ENCODE data around the gene BMERB1.
"Not testable (repeated sequence)": the region's sequence is repeated elsewhere in the genome, so short reads cannot be mapped to it uniquely, and the experiment has no call there.

The BMERB1 gene

GRCh38 chr16:15557258-15557657 lies 122.9 kb downstream of the BMERB1 start:
- no peak for DNase-seq (ENCODE audit: low read depth in 3 of 3)

GRCh38 chr16:15559176-15559575 lies 124.8 kb downstream of the BMERB1 start:
- DNase-seq (ENCODE audit: low read depth in 3 of 3): no peak

DNA sequence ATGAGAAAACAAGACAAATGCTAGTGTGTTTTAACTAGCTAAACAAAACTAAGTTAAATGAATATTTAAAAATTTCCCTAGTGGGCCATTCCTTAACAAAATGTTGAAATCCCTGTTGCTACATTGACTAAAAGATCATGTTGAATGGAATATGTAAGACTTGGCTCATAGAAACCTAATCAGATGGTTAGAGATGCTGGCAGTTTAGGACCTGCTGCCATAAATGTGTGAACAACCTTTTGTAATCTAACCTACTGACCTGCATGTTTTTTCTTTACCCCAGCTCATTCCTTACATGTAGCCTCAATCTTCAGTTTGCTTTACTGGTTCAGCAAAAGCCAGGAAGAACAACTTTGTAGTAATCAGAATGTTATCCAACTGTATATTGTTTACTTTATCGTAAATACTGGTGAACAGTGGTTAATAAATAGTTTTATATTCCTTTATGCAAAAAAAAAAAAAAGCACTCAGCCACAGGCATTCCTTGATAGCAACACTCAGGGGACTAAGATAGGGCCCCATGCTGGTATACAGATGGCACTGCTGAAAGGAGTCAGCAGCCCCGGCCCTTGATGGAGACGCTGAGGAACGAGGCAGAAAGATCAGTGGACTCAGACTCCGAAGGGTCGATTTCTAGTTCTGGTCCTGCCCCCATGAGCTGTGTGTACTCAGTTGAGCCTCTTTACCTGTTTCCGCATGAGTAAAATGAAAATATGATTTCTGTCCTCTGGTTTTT lies 130.4 kb downstream of the BMERB1 start:
- DNase-seq (ENCODE audit: low read depth in 3 of 3): no peak

- no peak for DNase-seq (ENCODE audit: low read depth in 3 of 3)
These were observed 131.7 kb downstream of the BMERB1 start for GRCh38 chr16:15566095-15566494.

- no peak for DNase-seq (ENCODE audit: low read depth in 3 of 3)
These were observed 133.4 kb downstream of the BMERB1 start for GRCh38 chr16:15567823-15568222.

DNA sequence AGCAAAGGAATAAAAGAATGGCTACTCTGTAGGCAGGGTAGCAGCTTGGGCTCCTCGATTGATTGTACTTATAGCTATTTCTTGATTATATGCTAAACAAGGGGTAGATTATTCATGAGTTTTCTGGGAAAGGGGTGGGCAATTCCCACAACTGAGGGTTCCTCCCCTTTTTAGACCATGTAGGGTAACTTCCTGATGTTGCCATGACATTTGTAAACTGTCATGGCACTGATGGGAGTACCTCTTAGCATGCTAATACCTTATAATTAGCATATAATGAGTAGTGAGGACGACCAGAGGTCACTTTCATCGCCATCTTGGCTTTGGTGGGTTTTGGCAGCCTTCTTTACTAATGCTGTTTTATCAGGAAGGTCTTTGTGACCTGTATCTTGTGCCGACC lies 136.3 kb downstream of the BMERB1 start:
- not testable (repeated sequence) for DNase-seq (ENCODE audit: low read depth in 3 of 3)

- DNase-seq (ENCODE audit: low read depth in 3 of 3): no peak
These were observed 137.2 kb downstream of the BMERB1 start for GRCh38 chr16:15571557-15571956.

DNA sequence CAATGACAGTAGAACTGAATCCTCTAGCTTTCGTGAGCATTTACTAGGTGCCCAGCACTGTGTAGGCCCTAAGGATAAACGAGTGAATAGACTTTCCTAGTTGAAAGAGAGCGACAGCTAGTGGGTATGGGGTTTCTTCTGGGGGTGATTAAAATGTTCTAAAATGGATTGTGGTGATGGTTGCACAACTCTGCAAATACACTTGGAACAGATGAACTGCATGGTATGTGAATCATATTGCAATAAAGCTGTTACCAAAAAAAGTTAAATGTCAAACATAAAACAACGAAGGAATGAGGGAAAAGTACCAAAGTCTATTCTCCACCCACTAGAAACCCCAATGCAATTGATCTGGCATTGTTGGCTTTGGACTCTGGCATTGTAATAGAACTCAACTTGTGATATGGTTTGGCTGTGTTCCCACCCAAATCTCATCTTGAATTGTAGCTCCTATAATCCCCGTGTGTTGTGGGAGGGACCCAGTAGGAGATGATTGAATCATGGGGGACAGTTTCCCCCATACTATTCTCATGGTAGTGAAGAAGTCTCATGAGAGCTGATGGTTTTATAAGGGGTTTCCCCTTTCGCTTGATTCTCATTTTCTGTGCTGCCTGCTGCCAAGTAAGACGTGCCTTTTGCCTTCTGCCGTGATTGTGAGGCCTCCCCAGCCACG lies 138.1 kb downstream of the BMERB1 start:
- DNase-seq (ENCODE audit: low read depth in 3 of 3): peak in 2 of 3 donors; percentile 7 to 44

- no peak for DNase-seq (ENCODE audit: low read depth in 3 of 3)
These were observed 139.0 kb downstream of the BMERB1 start for GRCh38 chr16:15573274-15573895.

DNA sequence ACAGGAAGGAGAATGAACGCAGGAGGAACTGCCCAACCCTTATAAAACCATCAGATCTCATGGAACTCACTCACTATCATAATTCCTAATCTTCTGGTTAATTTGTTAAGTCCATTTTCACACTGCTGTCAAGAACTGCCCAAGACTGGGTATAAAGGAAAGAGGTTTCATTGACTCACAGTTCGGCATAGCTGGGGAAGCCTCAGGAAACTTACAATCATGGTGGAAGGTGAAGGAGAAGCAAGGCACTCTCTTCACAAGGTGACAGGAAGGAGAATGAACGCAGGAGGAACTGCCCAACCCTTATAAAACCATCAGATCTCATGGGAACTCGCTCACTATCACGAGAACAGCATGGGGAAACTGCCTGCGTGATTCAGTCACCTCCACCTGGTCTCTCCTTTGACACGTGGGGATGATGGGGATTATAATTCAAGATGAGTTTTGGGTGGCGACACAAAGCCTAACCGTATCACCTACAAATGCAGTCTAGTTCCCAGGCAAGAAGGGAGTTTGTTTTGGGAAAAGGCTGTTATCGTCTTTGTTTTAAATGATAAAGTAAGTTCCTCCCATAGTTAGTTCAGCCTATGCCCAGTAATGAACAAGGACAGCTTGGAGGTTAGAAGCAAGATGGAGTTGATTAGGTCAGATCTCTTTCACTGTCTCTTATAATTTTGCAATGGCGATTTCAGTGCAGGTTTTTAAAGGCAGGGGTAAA lies 139.7 kb downstream of the BMERB1 start:
- DNase-seq (ENCODE audit: low read depth in 3 of 3): not testable (repeated sequence)

DNA sequence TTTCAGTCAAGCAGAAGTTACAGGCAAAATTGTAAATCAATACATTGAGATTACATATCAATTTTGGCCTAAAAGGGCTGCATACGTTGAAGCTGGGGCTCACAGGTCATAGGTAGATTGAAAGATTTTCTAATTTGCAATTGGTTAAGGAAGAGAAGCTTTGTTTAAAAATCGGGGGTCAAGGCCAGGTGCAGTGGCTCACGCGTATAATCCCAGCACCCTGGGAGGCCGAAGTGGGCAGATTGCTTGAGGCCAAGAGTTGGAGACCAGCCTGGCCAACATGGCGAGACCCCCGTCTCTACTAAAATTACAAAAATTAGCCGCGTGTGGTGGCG lies 140.2 kb downstream of the BMERB1 start:
- no peak for DNase-seq (ENCODE audit: low read depth in 3 of 3)

DNA sequence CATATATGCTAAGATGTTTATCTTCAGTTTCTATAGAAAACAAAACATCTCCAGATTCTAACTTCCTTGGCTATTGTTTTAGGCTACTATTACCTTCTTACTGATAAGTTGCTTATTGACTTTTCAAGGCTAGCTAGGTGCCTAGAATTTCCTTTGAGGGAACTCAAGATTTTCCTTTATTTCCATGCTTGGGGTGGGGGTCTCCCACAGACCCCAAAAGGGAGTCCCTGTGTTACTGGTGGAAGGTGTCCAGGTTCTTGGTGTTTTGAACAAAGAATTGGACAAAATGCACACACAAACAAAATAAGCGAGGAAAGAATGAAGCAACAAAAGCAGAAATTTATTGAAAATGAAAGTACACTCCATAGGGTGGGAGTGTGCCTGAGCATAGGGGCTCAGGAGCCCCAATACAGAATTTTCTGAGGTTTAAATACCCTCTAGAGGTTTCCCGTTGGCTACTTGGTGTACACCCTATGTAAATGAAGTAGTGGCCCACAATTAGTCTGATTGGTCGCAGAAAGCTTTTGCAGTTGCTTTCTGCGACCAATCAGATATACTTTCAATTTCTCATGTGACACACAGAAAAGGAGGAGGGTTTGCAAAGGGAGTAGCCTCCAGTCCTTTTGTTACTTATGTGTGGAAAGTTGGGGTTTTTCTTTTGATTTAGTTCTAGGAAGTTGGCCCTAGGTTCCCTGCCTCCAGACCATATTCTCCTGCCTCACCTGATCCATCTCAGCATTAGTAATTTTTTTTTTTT lies 141.1 kb downstream of the BMERB1 start:
- DNase-seq (ENCODE audit: low read depth in 3 of 3): no peak

DNA sequence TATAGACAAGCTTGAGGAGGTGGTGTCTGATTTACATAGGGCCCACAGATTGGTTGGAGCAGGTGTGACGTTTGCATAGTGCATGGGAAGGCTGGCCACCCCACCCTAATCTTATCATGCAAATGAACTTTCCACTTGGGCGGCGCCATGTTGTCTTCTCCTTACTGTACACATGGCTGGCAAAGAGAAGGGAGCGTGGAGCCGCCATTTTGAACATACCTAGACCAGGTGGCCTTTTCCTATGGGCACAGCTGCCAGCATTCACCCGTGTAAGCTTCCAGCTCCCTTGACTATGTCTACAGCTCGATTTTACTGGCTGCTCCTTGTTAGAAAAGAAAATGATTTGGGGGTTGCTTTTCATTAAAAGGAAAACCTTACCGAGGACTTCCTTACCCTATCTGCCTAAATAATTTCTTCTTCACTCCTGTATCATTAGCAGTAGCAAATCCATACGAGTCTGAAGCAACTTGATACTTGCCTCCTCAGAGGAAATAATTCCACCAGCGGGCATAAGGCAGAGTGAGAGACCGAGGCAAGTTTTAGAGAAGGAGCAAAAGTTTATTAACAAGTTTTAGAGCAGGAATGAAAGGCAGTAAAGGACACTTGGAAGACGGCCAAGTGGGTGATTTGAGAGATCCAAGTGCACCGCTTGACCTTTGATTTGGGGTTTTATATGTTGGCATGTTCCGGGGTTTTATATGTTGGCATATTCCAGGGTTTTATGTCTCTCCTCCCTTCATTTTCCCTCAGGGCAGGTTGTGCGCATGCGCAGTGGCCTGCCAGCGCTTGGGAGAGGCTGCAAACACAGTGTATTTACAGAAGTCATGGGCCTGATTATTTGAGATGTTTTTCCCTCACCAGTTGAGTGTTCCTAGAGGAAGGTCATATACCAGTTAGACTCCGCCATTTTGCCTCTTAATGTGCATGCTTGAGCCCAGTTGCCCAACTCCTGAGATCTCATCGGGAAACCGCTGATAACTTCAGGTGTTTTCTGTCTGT lies 142.9 kb downstream of the BMERB1 start:
- no peak for DNase-seq (ENCODE audit: low read depth in 3 of 3)

GRCh38 chr16:15578824-15579223 lies 144.4 kb downstream of the BMERB1 start:
- DNase-seq (ENCODE audit: low read depth in 3 of 3): no peak

DNA sequence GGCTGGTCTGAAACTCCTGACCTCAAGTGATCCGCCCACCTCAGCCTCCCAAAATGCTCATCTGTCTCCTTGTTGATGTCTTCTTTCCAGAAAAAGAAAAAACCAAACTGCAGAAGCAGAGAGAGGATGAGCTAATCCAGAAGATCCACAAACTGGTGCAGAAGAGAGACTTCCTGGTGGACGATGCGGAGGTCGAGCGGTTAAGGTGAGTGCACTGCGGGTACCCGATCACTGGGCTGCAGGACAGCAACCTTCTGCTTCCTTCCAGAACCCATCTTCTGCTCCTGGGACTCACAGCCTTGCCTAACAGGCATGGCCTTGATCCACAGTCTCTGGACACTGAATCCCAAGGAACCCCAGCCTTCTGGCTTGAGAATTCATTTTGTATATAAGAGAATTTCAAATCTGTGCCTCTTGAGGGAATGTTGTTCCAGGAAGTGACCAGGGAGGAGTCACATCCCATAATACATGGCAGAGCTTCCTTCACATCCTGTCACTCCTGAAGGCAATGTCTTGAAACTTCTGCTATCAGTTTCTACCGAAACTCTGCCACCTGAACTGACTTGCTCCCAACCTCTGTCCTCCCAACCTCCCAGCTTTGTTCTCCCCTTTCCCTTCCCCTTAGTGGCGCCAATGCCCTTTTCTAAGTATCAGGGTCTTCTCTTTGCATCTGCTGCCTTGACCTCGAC lies 146.9 kb downstream of the BMERB1 start:
- no peak for DNase-seq (ENCODE audit: low read depth in 3 of 3)

DNA sequence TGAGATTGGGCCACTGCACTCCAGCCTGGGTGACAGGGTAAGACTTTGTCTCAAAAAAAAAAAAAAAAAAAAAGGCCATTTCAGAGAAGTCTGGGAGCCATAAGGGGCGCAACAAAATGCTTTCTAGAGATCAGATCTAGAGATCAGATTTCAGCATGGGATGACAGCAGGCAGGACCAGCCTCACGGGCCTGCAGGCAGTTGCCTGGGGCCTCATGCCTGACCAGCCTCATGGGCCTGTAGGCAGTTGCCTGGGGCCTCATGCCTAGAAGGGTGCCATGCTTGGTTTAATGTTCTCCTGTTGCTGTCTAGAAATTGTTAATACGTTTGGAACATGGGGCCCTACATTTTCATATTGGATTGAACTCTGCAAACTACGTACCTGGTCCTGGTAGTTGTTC lies 149.1 kb downstream of the BMERB1 start:
- no peak for DNase-seq (ENCODE audit: low read depth in 3 of 3)

- no peak for DNase-seq (ENCODE audit: low read depth in 3 of 3)
These were observed 151.6 kb downstream of the BMERB1 start for GRCh38 chr16:15585956-15586355.

DNA sequence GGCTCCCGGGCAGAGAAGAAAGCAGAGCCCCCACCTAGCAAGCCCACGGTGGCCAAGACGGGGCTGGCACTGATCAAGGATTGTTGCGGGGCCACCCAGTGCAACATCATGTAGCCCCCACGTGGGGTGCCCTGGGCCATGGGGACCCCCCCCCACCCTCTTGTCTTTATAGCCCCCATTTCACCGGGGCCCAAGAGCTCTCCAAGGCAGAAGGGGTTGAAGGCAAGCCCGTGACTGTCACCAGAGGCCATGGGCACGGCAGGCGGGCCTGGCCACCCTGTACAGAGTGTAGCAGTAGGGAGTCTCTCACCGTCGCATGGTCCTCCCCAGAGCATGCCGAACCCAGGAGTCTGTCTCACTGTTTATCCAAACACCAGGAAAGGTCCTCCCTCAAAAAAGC lies 152.3 kb downstream of the BMERB1 start:
- no peak for DNase-seq (ENCODE audit: low read depth in 3 of 3)

DNA sequence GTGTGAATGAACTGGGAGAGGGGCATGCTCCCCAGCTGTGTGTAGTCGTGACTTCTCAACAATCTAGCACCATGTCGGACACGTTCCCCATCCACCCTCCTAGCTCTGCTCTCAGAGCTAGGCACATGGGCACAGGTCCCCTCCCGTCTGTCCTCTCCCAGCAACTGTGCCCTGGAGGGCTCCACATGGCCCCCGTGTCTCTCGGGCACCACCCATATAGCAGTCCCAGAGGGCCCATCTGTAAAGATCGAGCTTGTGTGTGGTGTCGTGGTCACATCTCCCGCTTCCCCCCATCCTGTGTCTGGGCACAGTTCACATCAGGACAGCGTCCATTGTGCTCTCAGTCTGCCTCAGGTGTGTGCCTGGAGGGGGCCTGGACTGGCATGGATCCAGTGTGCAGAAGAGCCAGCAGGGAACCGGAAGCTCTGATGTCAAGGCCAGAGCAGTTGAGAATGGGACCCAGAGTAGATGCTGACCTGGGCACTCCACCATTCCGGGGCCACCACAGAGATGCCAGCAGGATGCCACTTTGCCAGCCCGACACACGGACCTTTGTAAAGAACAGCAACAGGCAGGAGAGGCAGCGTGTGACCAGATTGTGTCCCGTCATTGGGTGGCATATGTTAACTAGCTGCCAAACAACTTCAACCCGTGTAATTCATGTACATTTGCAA lies 152.9 kb downstream of the BMERB1 start:
- DNase-seq (ENCODE audit: low read depth in 3 of 3): no peak

Data from stimulated activated CD4-positive, alpha-beta T cell treated with anti-CD3 and anti-CD28 coated beads, TNF-alpha, amount 100 ng/mL, for 48 hours (primary cell).